ENCODE results near the gene CKLF.
A peak's percentile ranks its signal among the peaks of the same experiment; 100 is the strongest.

CKLF gene

GRCh38 chr16:66549284-66550131 lies 2.9 kb upstream of the CKLF start, which contains the start of gene TK2:
TSS of gene TK2 (minus strand) at chr16:66550122. CDS start at chr16:66550061, 61 bp downstream.
- H3K36me3 ChIP-seq (ENCODE audit: insufficient read depth, low read length): no peaks in the 10 kb centered on the region
- no peaks in the 10 kb centered on the region for H3K9me2 ChIP-seq (ENCODE audit: low read depth, low read length)
- peaks cover 17% of the 10 kb centered on the region for H3K79me2 ChIP-seq (ENCODE audit: insufficient read depth, low read length)
- no peaks in the 10 kb centered on the region for H4K20me1 ChIP-seq (ENCODE audit: insufficient read depth, low read length)
- TF ChIP-seq EZH2 (IDR thresholded peaks at IDR 0.05; ENCODE audit: borderline replicate concordance, low read length): no peak
- TF ChIP-seq CTCF (IDR thresholded peaks at IDR 0.05; ENCODE audit: low read length): peak; percentile 32; the same call in 1 of the 2 replicates
- no peaks in the 10 kb centered on the region for H3K9me3 ChIP-seq (ENCODE audit: low read length)
- peak within 1 kb of the TSS; percentile 53 for H3K4me3 ChIP-seq (ENCODE audit: low read depth, low read length, poor library complexity, severe bottlenecking)
- H3K4me2 ChIP-seq (ENCODE audit: low read length): peak within 1 kb of the TSS; percentile 64
- H2AFZ ChIP-seq (ENCODE audit: low read length): no peak within 1 kb of the TSS
- H3F3A ChIP-seq (ENCODE audit: insufficient read depth, low read length): no peaks in the 10 kb centered on the region; the same call in 1 of the 2 replicates
- H3K27me3 ChIP-seq (ENCODE audit: insufficient read depth, low read length): no peaks in the 10 kb centered on the region
- peak within 1 kb of the TSS; percentile 85 for H3K27ac ChIP-seq (ENCODE audit: low read depth, low read length, poor library complexity, severe bottlenecking)
- peaks cover 77% of the 10 kb centered on the region for H3K4me1 ChIP-seq (ENCODE audit: insufficient read depth, low read length, severe bottlenecking)
- peak within 1 kb of the TSS; percentile 58 for H3K9ac ChIP-seq (ENCODE audit: low read length)

GRCh38 chr16:66551348-66551759 lies 1.0 kb upstream of the CKLF start:
- Histone ChIP-seq H3K79me2 (ENCODE audit: insufficient read depth, low read length) (peaks cover 24% of the 10 kb centered on the region), H3K27ac (ENCODE audit: low read depth, low read length, poor library complexity, severe bottlenecking) (peak overlapping the region; percentile 85), H3K4me1 (ENCODE audit: insufficient read depth, low read length, severe bottlenecking) (peaks cover 82% of the 10 kb centered on the region)

GRCh38 chr16:66551788-66552285 lies 539 bp upstream of the CKLF start:
- Histone ChIP-seq H3K36me3 (ENCODE audit: insufficient read depth, low read length) (peaks cover 7% of the 10 kb centered on the region; the same call in 1 of the 2 replicates), H3K9me3 (ENCODE audit: low read length) (no peaks in the 10 kb centered on the region), H3K79me2 (ENCODE audit: insufficient read depth, low read length) (peaks cover 25% of the 10 kb centered on the region), H4K20me1 (ENCODE audit: insufficient read depth, low read length) (no peaks in the 10 kb centered on the region), H3K9me2 (ENCODE audit: low read depth, low read length) (no peaks in the 10 kb centered on the region), H3F3A (ENCODE audit: insufficient read depth, low read length) (no peaks in the 10 kb centered on the region; the same call in 1 of the 2 replicates), H3K4me3 (ENCODE audit: low read depth, low read length, poor library complexity, severe bottlenecking) (peak overlapping the region; percentile 65), H2AFZ (ENCODE audit: low read length) (no peak overlapping the region), H3K4me2 (ENCODE audit: low read length) (peak overlapping the region; percentile 82), H3K4me1 (ENCODE audit: insufficient read depth, low read length, severe bottlenecking) (peaks cover 78% of the 10 kb centered on the region), H3K9ac (ENCODE audit: low read length) (peak overlapping the region; percentile 81), H3K27ac (ENCODE audit: low read depth, low read length, poor library complexity, severe bottlenecking) (peak overlapping the region; percentile 85), H3K27me3 (ENCODE audit: insufficient read depth, low read length) (no peaks in the 10 kb centered on the region)
- TF ChIP-seq CTCF (IDR thresholded peaks at IDR 0.05; ENCODE audit: low read length) (no peak), EZH2 (IDR thresholded peaks at IDR 0.05; ENCODE audit: borderline replicate concordance, low read length) (no peak)

More at GRCh38 chr16:66551348-66551759, 1.0 kb upstream of the CKLF start:
- Histone ChIP-seq H3K9ac (ENCODE audit: low read length) (peak overlapping the region; percentile 81), H3K4me3 (ENCODE audit: low read depth, low read length, poor library complexity, severe bottlenecking) (peak overlapping the region; percentile 65), H3K9me2 (ENCODE audit: low read depth, low read length) (no peaks in the 10 kb centered on the region), H3F3A (ENCODE audit: insufficient read depth, low read length) (no peaks in the 10 kb centered on the region; the same call in 1 of the 2 replicates), H3K4me2 (ENCODE audit: low read length) (peak overlapping the region; percentile 82), H4K20me1 (ENCODE audit: insufficient read depth, low read length) (no peaks in the 10 kb centered on the region), H3K36me3 (ENCODE audit: insufficient read depth, low read length) (peaks cover 4% of the 10 kb centered on the region; the same call in 1 of the 2 replicates), H3K27me3 (ENCODE audit: insufficient read depth, low read length) (no peaks in the 10 kb centered on the region), H2AFZ (ENCODE audit: low read length) (no peak overlapping the region), H3K9me3 (ENCODE audit: low read length) (no peaks in the 10 kb centered on the region)
- TF ChIP-seq CTCF (IDR thresholded peaks at IDR 0.05; ENCODE audit: low read length) (peak; percentile 41; the same call in 1 of the 2 replicates), EZH2 (IDR thresholded peaks at IDR 0.05; ENCODE audit: borderline replicate concordance, low read length) (no peak)
